ENCODE data around the gene IMPACT.

IMPACT gene

GRCh38 chr18:24421831-24422230 lies 4.6 kb upstream of the IMPACT start:
- DNase-seq = no peak

- DNase-seq = no peak
Observed at GRCh38 chr18:24426073-24426397, 435 bp upstream of the IMPACT start.

- DNase-seq = no peak
Observed at GRCh38 chr18:24427484-24427883, 1.0 kb downstream of the IMPACT start.

GRCh38 chr18:24428709-24429108 lies 2.2 kb downstream of the IMPACT start:
- DNase-seq = no peak

- DNase-seq = no peak
Observed at GRCh38 chr18:24429188-24429587, 2.7 kb downstream of the IMPACT start.

- DNase-seq = no peak
Observed at GRCh38 chr18:24432618-24433017, 6.1 kb downstream of the IMPACT start.

- DNase-seq = no peak
Observed at GRCh38 chr18:24436939-24437338, 10.5 kb downstream of the IMPACT start.

GRCh38 chr18:24443870-24444269 lies 17.4 kb downstream of the IMPACT start:
- DNase-seq = no peak

GRCh38 chr18:24446453-24446852 lies 20.0 kb downstream of the IMPACT start:
- DNase-seq = no peak

- DNase-seq = no peak
Observed at GRCh38 chr18:24446953-24447538, 20.6 kb downstream of the IMPACT start.

- no peak for DNase-seq
Observed at GRCh38 chr18:24447961-24448360, 21.5 kb downstream of the IMPACT start.

GRCh38 chr18:24456549-24456948 lies 30.1 kb downstream of the IMPACT start:
- DNase-seq = no peak

GRCh38 chr18:24459772-24460171 lies 33.3 kb downstream of the IMPACT start:
- no peak for DNase-seq

GRCh38 chr18:24460388-24460787 lies 33.9 kb downstream of the IMPACT start, which contains the start of gene HRH4:
TSS of gene HRH4 (plus strand) at chr18:24460637. CDS start at chr18:24460729, 92 bp downstream.
- no peak for DNase-seq

GRCh38 chr18:24461996-24462395 lies 35.5 kb downstream of the IMPACT start:
- no peak for DNase-seq

- DNase-seq = no peak
Observed at GRCh38 chr18:24462838-24463775, 36.6 kb downstream of the IMPACT start.

GRCh38 chr18:24465486-24465885 lies 39.0 kb downstream of the IMPACT start:
- DNase-seq = no peak

GRCh38 chr18:24466771-24467170 lies 40.3 kb downstream of the IMPACT start:
- DNase-seq = no peak

- no peak for DNase-seq
Observed at GRCh38 chr18:24470022-24470618, 43.6 kb downstream of the IMPACT start.

GRCh38 chr18:24470805-24471204 lies 44.3 kb downstream of the IMPACT start:
- DNase-seq = no peak

- DNase-seq = no peak
Observed at GRCh38 chr18:24472591-24472990, 46.1 kb downstream of the IMPACT start.

GRCh38 chr18:24474406-24474805 lies 47.9 kb downstream of the IMPACT start:
- DNase-seq = no peak

- DNase-seq = no peak
Observed at GRCh38 chr18:24475926-24476589, 49.6 kb downstream of the IMPACT start.
